H1 (cell line): ENCODE results near the gene ARHGDIB. TPM values are rescaled to one million over a fixed set of nuclear protein-coding genes. Genes with fewer than 3 reads are reported as not detected.

ENCODE experiments used
- CTCF ChIA-PET: fragments of 300-600 bp; sonication (Branson Sonifier 250); formaldehyde crosslinking; loops from one replicate; lab custom pipeline; 2021; ENCODE audit not compliant: partially characterized antibody; lab: Charles Lee
- POLR2A ChIA-PET: fragments of 300-600 bp; sonication (Branson Sonifier 250); formaldehyde crosslinking; loops from one replicate; lab custom pipeline; 2021; ENCODE audit warnings: inconsistent platforms; ENCODE audit not compliant: partially characterized antibody; lab: Charles Lee
- DNase-seq, 2 experiments: peaks; one replicate each; pipeline versions ENCODE4 v3.0.0 to v3.0.0-alpha.2; 2010 to 2022; ENCODE audit warnings: low spot score in 2 of 2, low read depth in 1 of 2, mixed read lengths in 1 of 2
- FAIRE-seq: peaks from 2 replicates; lab custom pipeline; 2011; peaks lifted over from hg19 to GRCh38; lab: Jason Lieb, UNC
- H2AFZ ChIP-seq: 2 replicates; pipeline ENCODE4 v1.8.1; 2012; ENCODE audit warnings: low read length, inconsistent platforms
- H2AK5ac ChIP-seq: 2 replicates; pipeline ENCODE4 v1.6.1; 2013; ENCODE audit warnings: low read depth, low read length
- H2BK120ac ChIP-seq: replicated peaks from 2 replicates; pipeline ENCODE3; 2013; ENCODE audit warnings: low read depth, low read length, inconsistent platforms
- H2BK12ac ChIP-seq: 2 replicates; pipeline ENCODE4 v1.6.1; 2013; ENCODE audit warnings: low read depth, low read length
- H2BK15ac ChIP-seq: 2 replicates; pipeline ENCODE4 v1.6.1; 2013; ENCODE audit warnings: low read length
- H2BK20ac ChIP-seq: 2 replicates; pipeline ENCODE4 v1.6.1; 2013; ENCODE audit warnings: low read length
- H2BK5ac ChIP-seq: 2 replicates; pipeline ENCODE4 v1.6.1; 2013; ENCODE audit warnings: low read depth, low read length
- H3K14ac ChIP-seq: 2 replicates; pipeline ENCODE4 v1.6.1; 2013; ENCODE audit warnings: inconsistent platforms; ENCODE audit not compliant: insufficient read length
- H3K18ac ChIP-seq: 2 replicates; pipeline ENCODE4 v1.6.1; 2013; ENCODE audit warnings: low read length; ENCODE audit errors: extremely low read depth
- H3K23ac ChIP-seq: 2 replicates; pipeline ENCODE4 v1.6.1; 2013; ENCODE audit warnings: inconsistent platforms; ENCODE audit not compliant: insufficient read length
- H3K23me2 ChIP-seq: 2 replicates; pipeline ENCODE4 v1.6.1; 2013; ENCODE audit warnings: low read depth, low read length
- H3K27ac ChIP-seq: 2 replicates; pipeline ENCODE4 v1.6.1; 2011; ENCODE audit warnings: low read depth, low read length, inconsistent platforms
- H3K27me3 ChIP-seq, 4 experiments: replicated peaks in 1 of 4; 1 replicate in 1 of 4; 2 replicates in 3 of 4; pipeline versions ENCODE4 v1.6.1 to v1.8.1; 2011 to 2013; ENCODE audit warnings: low read length in 3 of 4, mild to moderate bottlenecking in 3 of 4, inconsistent platforms in 2 of 4, mixed read lengths in 2 of 4, moderate library complexity in 1 of 4; ENCODE audit not compliant: control insufficient read depth in 3 of 4, insufficient read depth in 3 of 4; ENCODE audit errors: extremely low read depth in 1 of 4
- H3K36me3 ChIP-seq, 4 experiments: 2 replicates each; pipeline versions ENCODE4 v1.6.1 to v1.8.1; 2011 to 2013; ENCODE audit warnings: mild to moderate bottlenecking in 4 of 4, low read length in 3 of 4, moderate library complexity in 2 of 4, control low read depth in 1 of 4, inconsistent platforms in 1 of 4; ENCODE audit not compliant: insufficient read depth in 4 of 4, control insufficient read depth in 2 of 4
- H3K4ac ChIP-seq: replicated peaks from 2 replicates; pipeline ENCODE3; 2013; ENCODE audit warnings: low read length, low read depth, mixed read lengths, inconsistent platforms; ENCODE audit not compliant: insufficient read length
- H3K4me1 ChIP-seq, 4 experiments: replicated peaks in 1 of 4; 1 replicate in 1 of 4; 2 replicates in 3 of 4; pipeline versions ENCODE4 v1.6.1 to v1.8.1; 2011 to 2013; ENCODE audit warnings: low read length in 3 of 4, inconsistent platforms in 2 of 4, mixed read lengths in 1 of 4; ENCODE audit not compliant: insufficient read depth in 4 of 4, control insufficient read depth in 3 of 4
- H3K4me2 ChIP-seq, 2 experiments: 2 replicates each; pipeline versions ENCODE4 v1.6.1 to v1.8.1; 2011 to 2013; ENCODE audit warnings: low read depth in 2 of 2, low read length in 2 of 2, control low read depth in 1 of 2, inconsistent platforms in 1 of 2, mild to moderate bottlenecking in 1 of 2; ENCODE audit not compliant: insufficient read depth in 1 of 2
- H3K4me3 ChIP-seq, 4 experiments: fragments of 200-600, 300-600 bp in 1 of 4; sonication (generic), shearing (Covaris generic), sonication (Bioruptor Twin) in 1 of 4; 2 replicates each; pipeline versions ENCODE4 v1.5.1 to v1.8.1; 2011 to 2016; ENCODE audit warnings: low read length in 4 of 4, low read depth in 3 of 4, control low read depth in 2 of 4, inconsistent platforms in 2 of 4, mild to moderate bottlenecking in 2 of 4, mixed read lengths in 1 of 4, moderate library complexity in 1 of 4; ENCODE audit not compliant: insufficient read depth in 2 of 4; ENCODE audit errors: extremely low read depth in 1 of 4
- H3K56ac ChIP-seq: replicated peaks from 2 replicates; pipeline ENCODE3; 2013; ENCODE audit warnings: low read depth, mild to moderate bottlenecking, mixed read lengths, low read length, inconsistent platforms; ENCODE audit not compliant: insufficient read length
- H3K79me1 ChIP-seq: 2 replicates; pipeline ENCODE4 v1.6.1; 2013; ENCODE audit warnings: low read depth, low read length, control low read depth
- H3K79me2 ChIP-seq, 2 experiments: 2 replicates each; pipeline versions ENCODE4 v1.6.1 to v1.8.1; 2012 to 2013; ENCODE audit warnings: low read length in 2 of 2, mild to moderate bottlenecking in 2 of 2, inconsistent platforms in 1 of 2; ENCODE audit not compliant: insufficient read depth in 2 of 2, control insufficient read depth in 1 of 2
- H3K9ac ChIP-seq, 4 experiments: replicated peaks in 1 of 4; 1 replicate in 1 of 4; 2 replicates in 3 of 4; pipeline versions ENCODE4 v1.6.1 to v1.8.1; 2011 to 2013; ENCODE audit warnings: low read depth in 3 of 4, low read length in 3 of 4, control low read depth in 2 of 4, mild to moderate bottlenecking in 2 of 4, moderate library complexity in 2 of 4, inconsistent platforms in 1 of 4; ENCODE audit errors: extremely low read depth in 1 of 4
- H3K9me3 ChIP-seq, 2 experiments: 2 replicates each; pipeline versions ENCODE4 v1.6.1 to v1.8.1; 2012 to 2013; ENCODE audit warnings: mild to moderate bottlenecking in 2 of 2, moderate library complexity in 2 of 2, control low read depth in 1 of 2, inconsistent platforms in 1 of 2, low read depth in 1 of 2, low read length in 1 of 2, mixed read lengths in 1 of 2; ENCODE audit not compliant: insufficient read depth in 2 of 2
- H4K20me1 ChIP-seq, 2 experiments: replicated peaks in 1 of 2; 2 replicates each; pipeline versions ENCODE3 to v1.8.1; 2011 to 2013; ENCODE audit warnings: inconsistent platforms in 2 of 2, low read length in 2 of 2, mild to moderate bottlenecking in 1 of 2; ENCODE audit not compliant: insufficient read depth in 2 of 2, control insufficient read depth in 1 of 2
- H4K5ac ChIP-seq: 2 replicates; pipeline ENCODE4 v1.6.1; 2013; ENCODE audit warnings: low read length, low read depth, mixed read lengths, inconsistent platforms; ENCODE audit not compliant: insufficient read length
- H4K8ac ChIP-seq: 2 replicates; pipeline ENCODE4 v1.8.0; 2013; ENCODE audit warnings: mild to moderate bottlenecking, moderate library complexity, low read length, inconsistent platforms; ENCODE audit not compliant: insufficient read depth; ENCODE audit errors: extremely low read depth
- H4K91ac ChIP-seq: replicated peaks from 2 replicates; pipeline ENCODE3; 2013; ENCODE audit warnings: low read length, mixed read lengths, inconsistent platforms; ENCODE audit not compliant: insufficient read length
- EP300 ChIP-seq, 2 experiments: IDR thresholded peaks; 1 replicate in 1 of 2; 2 replicates in 1 of 2; pipeline ENCODE4 v1.6.1; 2011 to 2012; ENCODE audit warnings: low read depth in 2 of 2, low read length in 2 of 2, mild to moderate bottlenecking in 2 of 2, borderline replicate concordance in 1 of 2, inconsistent platforms in 1 of 2, moderate library complexity in 1 of 2
- FOSL1 ChIP-seq: IDR thresholded peaks from 2 replicates; pipeline ENCODE4 v1.6.1; 2011; ENCODE audit warnings: mild to moderate bottlenecking, low read depth, low read length, moderate library complexity; ENCODE audit not compliant: insufficient read depth
- NANOG ChIP-seq: IDR thresholded peaks from 2 replicates; pipeline ENCODE4 v1.6.1; 2011; ENCODE audit warnings: low read length, low read depth, mild to moderate bottlenecking, inconsistent platforms; ENCODE audit not compliant: insufficient read depth, poor library complexity, severe bottlenecking
- NRF1 ChIP-seq: IDR thresholded peaks from 2 replicates; pipeline ENCODE4 v1.6.1; 2011; ENCODE audit warnings: mild to moderate bottlenecking, low read depth, low read length, improper control_type of control experiment
- RBBP5 ChIP-seq: IDR thresholded peaks from 2 replicates; pipeline ENCODE4 v1.7.1; 2012; ENCODE audit warnings: low read depth, mild to moderate bottlenecking, inconsistent platforms, low read length, moderate library complexity, borderline replicate concordance
- RFX5 ChIP-seq: IDR thresholded peaks from 2 replicates; pipeline ENCODE4 v1.6.1; 2011; ENCODE audit warnings: low read depth, low read length, improper control_type of control experiment, borderline replicate concordance
- SIN3A ChIP-seq, 2 experiments: IDR thresholded peaks in 1 of 2; conservative IDR thresholded peaks in 1 of 2; 2 replicates each; pipeline ENCODE4 v1.6.1; 2011 to 2012; ENCODE audit warnings: low read length in 2 of 2, improper control_type of control experiment in 1 of 2, low read depth in 1 of 2, mild to moderate bottlenecking in 1 of 2
- TEAD4 ChIP-seq: IDR thresholded peaks from 2 replicates; pipeline ENCODE4 v1.6.1; 2012; ENCODE audit warnings: low read depth, low read length, inconsistent platforms, mixed read lengths
- WGBS, 2 experiments: shearing (Covaris generic) in 1 of 2; methylation state at CpG; one replicate each; pipeline versions ENCODE4 v1.1.6 to v1.1.7; 2013 to 2015; ENCODE audit warnings: low lambda C conversion rate in 2 of 2, mixed read lengths in 2 of 2, inconsistent platforms in 1 of 2, low coverage in 1 of 2, missing lambda C conversion rate in 1 of 2; ENCODE audit not compliant: insufficient replicate concordance in 2 of 2, insufficient coverage in 1 of 2, insufficient read length in 1 of 2; ENCODE audit errors: extremely low coverage in 1 of 2, missing lambda C conversion rate in 1 of 2; 5-methylcytosine and 5-hydroxymethylcytosine counted together
- polyA plus RNA-seq, 7 experiments: library from polyadenylated mRNA; depleted of rRNA in 3 of 7; stranded (reverse) in 5 of 7; unstranded in 2 of 7; fragments of >200 nt in 5 of 7; fragments of 200-250 nt in 2 of 7; gene quantifications; 1 replicate in 5 of 7; 2 replicates in 1 of 7; 4 replicates in 1 of 7; pipeline versions ENCODE4 v1.2.1 to v1.2.3, GENCODE V29; 2011 to 2013; ENCODE audit warnings: missing spikeins in 2 of 7, mixed read lengths in 2 of 7
- total RNA-seq: library from RNA; stranded (reverse); fragmentation: NEBNext Ultra II Directional; extraction: Animal tissue kit (Norgen Biotek cat#: 25700); gene quantifications from 2 replicates; pipeline ENCODE4 v1.2.1, GENCODE V29; 2021

Gene ARHGDIB
- total and polyA plus RNA-seq, 2 of the 8 experiments (the other 6 are each of a cell fraction or from before 2014, with no cell fraction given): 0.82 to 1.3 TPM

DNA sequence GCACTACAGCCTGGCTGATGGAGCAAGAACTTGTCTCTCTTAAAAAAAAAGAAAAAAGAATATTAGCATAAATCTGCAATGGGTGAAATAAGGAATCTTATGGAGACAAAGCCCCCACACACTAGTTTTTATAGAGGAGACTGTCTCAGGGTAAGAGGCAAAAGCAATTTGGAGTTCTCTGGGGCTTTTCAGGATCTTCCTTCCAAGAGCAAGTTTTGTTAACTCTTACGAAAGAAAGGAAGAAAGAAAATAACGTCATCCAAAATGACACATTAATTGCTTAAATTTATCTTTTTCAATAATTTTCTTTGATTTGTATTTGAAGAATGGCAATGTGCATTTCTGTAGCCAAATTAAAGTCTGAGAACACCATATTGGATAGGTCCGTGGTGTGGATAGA lies 15.3 kb upstream of the ARHGDIB start:
- H4K20me1 ChIP-seq: no peaks in the 10 kb centered on the region
- WGBS, 2 experiments: 94% methylated on average over 3 of the region's 3 CpGs; no CpG with 5 or more reads in 1 of the 2 experiments

More for the DNA sequence above, 15.3 kb upstream of the ARHGDIB start:
- H3K18ac ChIP-seq: no peak overlapping the region
- no peak overlapping the region for H2BK12ac ChIP-seq
- H3K27ac ChIP-seq: no peak overlapping the region
- H3K4me3 ChIP-seq: no peak overlapping the region
- H3K23ac ChIP-seq: no peak overlapping the region
- no peaks in the 10 kb centered on the region for H3K4me1 ChIP-seq
- H3K4ac ChIP-seq: no peak overlapping the region
- H2BK20ac ChIP-seq: no peak overlapping the region
- no peak overlapping the region for H4K8ac ChIP-seq
- H2BK15ac ChIP-seq: no peak overlapping the region
- H4K5ac ChIP-seq: no peak overlapping the region
- no peak overlapping the region for H3K4me2 ChIP-seq
- no peak for DNase-seq
- no peak overlapping the region for H2AFZ ChIP-seq
- H3K9ac ChIP-seq: no peak overlapping the region
- H3K23me2 ChIP-seq: no peaks in the 10 kb centered on the region
- no peak overlapping the region for H3K14ac ChIP-seq
- FAIRE-seq: no peak
- no peak overlapping the region for H2BK5ac ChIP-seq
- H3K27me3 ChIP-seq: no peaks in the 10 kb centered on the region
- CTCF ChIA-PET: interaction anchor here (1.0 kb wide), 1 partner anchor 40 kb away, joined by 3 read pairs; no protein-coding TSS in a partner anchor
- H2AK5ac ChIP-seq: no peak overlapping the region
- no peak overlapping the region for H4K91ac ChIP-seq
- H3K79me2 ChIP-seq: no peaks in the 10 kb centered on the region
- no peaks in the 10 kb centered on the region for H3K79me1 ChIP-seq
- TF ChIP-seq RBBP5 (no peak), RFX5 (no peak), TEAD4 (no peak), EP300 (IDR thresholded peaks at IDR 0.05; ENCODE audit: borderline replicate concordance in 1 of 2, low read depth in 2 of 2, low read length in 2 of 2) (no peak), NRF1 (no peak), NANOG (no peak), SIN3A (conservative IDR thresholded peaks at IDR 0.05 in 1 of 2, IDR thresholded peaks at IDR 0.05 in 1 of 2; ENCODE audit: low read depth in 1 of 2, low read length in 2 of 2) (no peak), FOSL1 (no peak)
- H3K36me3 ChIP-seq: no peaks in the 10 kb centered on the region
- no peak overlapping the region for H3K56ac ChIP-seq
- POLR2A ChIA-PET: no interaction called here
- H2BK120ac ChIP-seq: no peak overlapping the region
- H3K9me3 ChIP-seq: no peaks in the 10 kb centered on the region
